RWPE2 (cell line): ENCODE data around the gene ALG6.
A peak's percentile ranks its signal among the peaks of the same experiment; 100 is the strongest.

ENCODE experiments used
- ATAC-seq: fragments of 200-7000 bp; cut with Tn5 transposase; 3 replicates; pipeline ENCODE4 v1.9.1; 2021; ENCODE audit warnings: low read depth
- DNase-seq: peaks from one replicate; pipeline ENCODE4 v3.0.0-alpha.2; 2020; ENCODE audit warnings: low spot score
- H3K27ac ChIP-seq: fragments of 450-650 bp; 2 replicates; pipeline ENCODE4 v1.5.1; 2017; ENCODE audit warnings: mild to moderate bottlenecking; ENCODE audit not compliant: poor library complexity, severe bottlenecking
- H3K27me3 ChIP-seq: fragments of 250-450 bp; sonication (Bioruptor Pico); 2 replicates; pipeline ENCODE4 v1.5.1; 2021; ENCODE audit warnings: mild to moderate bottlenecking, moderate library complexity; ENCODE audit not compliant: insufficient read depth, poor library complexity, severe bottlenecking
- H3K36me3 ChIP-seq: fragments of 250-450 bp; sonication (Bioruptor Pico); 2 replicates; pipeline ENCODE4 v1.5.1; 2020; ENCODE audit warnings: low read depth, mild to moderate bottlenecking, moderate library complexity
- H3K4me1 ChIP-seq: fragments of 250-450 bp; sonication (Bioruptor Pico); 2 replicates; pipeline ENCODE4 v1.5.1; 2021; ENCODE audit warnings: mild to moderate bottlenecking, moderate library complexity; ENCODE audit not compliant: insufficient read depth, poor library complexity, severe bottlenecking
- H3K4me3 ChIP-seq: fragments of 250-450 bp; sonication (Bioruptor Pico); 2 replicates; pipeline ENCODE4 v1.5.1; 2021; ENCODE audit warnings: mild to moderate bottlenecking, moderate library complexity; ENCODE audit not compliant: severe bottlenecking
- H3K9me3 ChIP-seq: fragments of 250-450 bp; sonication (Bioruptor Pico); 2 replicates; pipeline ENCODE4 v1.5.1; 2021; ENCODE audit warnings: mild to moderate bottlenecking, moderate library complexity; ENCODE audit not compliant: severe bottlenecking
- CTCF ChIP-seq: fragments of 450-650 bp; IDR thresholded peaks from one replicate; pipeline ENCODE4 v1.5.1; 2017; ENCODE audit warnings: mild to moderate bottlenecking, moderate library complexity; ENCODE audit not compliant: poor library complexity, severe bottlenecking

The ALG6 gene

GRCh38 chr1:63326106-63326472, 41.3 kb upstream of the ALG6 start:
- H3K4me3 ChIP-seq: no peak overlapping the region
- H3K9me3 ChIP-seq: no peaks in the 10 kb centered on the region
- no peak overlapping the region for H3K27ac ChIP-seq
- ATAC-seq (no peak), DNase-seq (no peak)
- peaks cover 99% of the 10 kb centered on the region for H3K27me3 ChIP-seq
- no peak for TF ChIP-seq CTCF
- no peaks in the 10 kb centered on the region for H3K4me1 ChIP-seq
- no peaks in the 10 kb centered on the region for H3K36me3 ChIP-seq

GRCh38 chr1:63326473-63327380, 40.7 kb upstream of the ALG6 start:
- ATAC-seq (no peak), DNase-seq (no peak)
- Histone ChIP-seq H3K9me3 (no peaks in the 10 kb centered on the region), H3K27me3 (peaks cover 99% of the 10 kb centered on the region), H3K4me1 (no peaks in the 10 kb centered on the region), H3K4me3 (no peak overlapping the region), H3K27ac (no peak overlapping the region), H3K36me3 (no peaks in the 10 kb centered on the region)
- TF ChIP-seq CTCF: no peak

GRCh38 chr1:63327417-63328054, 39.9 kb upstream of the ALG6 start:
- Histone ChIP-seq H3K36me3 (no peaks in the 10 kb centered on the region), H3K4me1 (no peaks in the 10 kb centered on the region), H3K4me3 (no peak overlapping the region), H3K27ac (no peak overlapping the region), H3K27me3 (peaks cover 99% of the 10 kb centered on the region), H3K9me3 (no peaks in the 10 kb centered on the region)
- DNase-seq (no peak), ATAC-seq (peak; percentile 39; the same call in 2 of the 3 replicates)
- TF ChIP-seq CTCF: peak; percentile 73

GRCh38 chr1:63328122-63328521, 39.3 kb upstream of the ALG6 start:
- Histone ChIP-seq H3K4me1 (no peaks in the 10 kb centered on the region), H3K27ac (no peak overlapping the region), H3K4me3 (no peak overlapping the region), H3K36me3 (no peaks in the 10 kb centered on the region), H3K27me3 (peaks cover 99% of the 10 kb centered on the region), H3K9me3 (no peaks in the 10 kb centered on the region)
- DNase-seq (no peak), ATAC-seq (no peak)
- TF ChIP-seq CTCF: no peak
